Measurements from ENCODE around the gene NBEA.

NBEA gene

DNA sequence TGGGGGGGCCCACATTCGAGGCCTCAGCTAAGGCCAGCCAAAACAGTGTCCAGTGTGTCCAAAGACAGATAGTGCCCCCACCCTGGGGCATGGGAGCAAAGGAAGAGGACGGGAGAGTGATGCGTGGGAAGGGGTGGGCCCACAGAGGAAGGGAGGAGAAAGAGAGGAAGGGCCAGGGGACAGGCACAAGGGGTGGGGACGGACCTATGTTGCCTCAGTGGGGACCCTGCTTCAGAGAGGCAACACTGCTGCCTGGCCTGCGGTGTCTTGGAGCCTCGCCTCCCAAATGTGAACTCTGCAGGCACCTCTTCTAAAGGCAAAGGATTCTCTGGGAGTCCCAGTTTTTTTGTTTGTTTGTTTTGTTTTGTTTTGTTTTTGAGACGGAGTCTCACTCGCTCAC lies 764.7 kb downstream of the NBEA start:
- Histone ChIP-seq H3K36me3 (ENCODE audit: control insufficient read depth, low read depth, low read length) (no peaks in the 10 kb centered on the region), H3K27ac (ENCODE audit: low read length) (no peak overlapping the region), H3K9ac (ENCODE audit: low read length) (no peak overlapping the region), H3K4me3 (ENCODE audit: low read length) (no peak overlapping the region), H3K27me3 (ENCODE audit: control insufficient read depth, insufficient read depth, low read length) (no peaks in the 10 kb centered on the region), H3K9me3 (ENCODE audit: control insufficient read depth, low read depth, low read length) (no peaks in the 10 kb centered on the region), H3K4me1 (ENCODE audit: control insufficient read depth, low read depth, low read length) (no peaks in the 10 kb centered on the region)

DNA sequence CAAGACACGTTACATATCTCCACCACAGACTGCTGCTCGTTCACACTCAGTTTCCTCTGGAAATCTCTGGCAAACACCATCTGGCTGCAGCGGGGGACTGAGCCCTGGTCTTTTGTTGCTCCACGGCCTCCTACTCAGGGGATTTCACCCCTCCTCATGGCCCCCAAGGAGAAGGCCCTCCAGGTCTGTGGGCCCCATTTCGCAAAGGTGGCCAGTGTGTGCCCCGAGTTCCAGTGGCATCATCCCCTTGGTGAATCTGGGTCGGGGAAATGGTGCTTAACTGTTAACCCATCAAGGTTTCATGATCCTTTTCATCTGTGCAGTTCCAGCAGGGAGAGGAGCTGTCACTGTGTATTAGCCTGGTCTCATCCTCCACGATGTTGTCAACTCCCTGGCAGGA lies 769.8 kb downstream of the NBEA start:
- H3K9me3 ChIP-seq (ENCODE audit: control insufficient read depth, low read depth, low read length): no peaks in the 10 kb centered on the region
- H3K4me3 ChIP-seq (ENCODE audit: low read length): no peak overlapping the region
- no peak overlapping the region for H3K9ac ChIP-seq (ENCODE audit: low read length)
- H3K27me3 ChIP-seq (ENCODE audit: control insufficient read depth, insufficient read depth, low read length): no peaks in the 10 kb centered on the region
- peaks cover 7% of the 10 kb centered on the region for H3K4me1 ChIP-seq (ENCODE audit: control insufficient read depth, low read depth, low read length)
- H3K27ac ChIP-seq (ENCODE audit: low read length): no peak overlapping the region
- H3K36me3 ChIP-seq (ENCODE audit: control insufficient read depth, low read depth, low read length): no peaks in the 10 kb centered on the region

DNA sequence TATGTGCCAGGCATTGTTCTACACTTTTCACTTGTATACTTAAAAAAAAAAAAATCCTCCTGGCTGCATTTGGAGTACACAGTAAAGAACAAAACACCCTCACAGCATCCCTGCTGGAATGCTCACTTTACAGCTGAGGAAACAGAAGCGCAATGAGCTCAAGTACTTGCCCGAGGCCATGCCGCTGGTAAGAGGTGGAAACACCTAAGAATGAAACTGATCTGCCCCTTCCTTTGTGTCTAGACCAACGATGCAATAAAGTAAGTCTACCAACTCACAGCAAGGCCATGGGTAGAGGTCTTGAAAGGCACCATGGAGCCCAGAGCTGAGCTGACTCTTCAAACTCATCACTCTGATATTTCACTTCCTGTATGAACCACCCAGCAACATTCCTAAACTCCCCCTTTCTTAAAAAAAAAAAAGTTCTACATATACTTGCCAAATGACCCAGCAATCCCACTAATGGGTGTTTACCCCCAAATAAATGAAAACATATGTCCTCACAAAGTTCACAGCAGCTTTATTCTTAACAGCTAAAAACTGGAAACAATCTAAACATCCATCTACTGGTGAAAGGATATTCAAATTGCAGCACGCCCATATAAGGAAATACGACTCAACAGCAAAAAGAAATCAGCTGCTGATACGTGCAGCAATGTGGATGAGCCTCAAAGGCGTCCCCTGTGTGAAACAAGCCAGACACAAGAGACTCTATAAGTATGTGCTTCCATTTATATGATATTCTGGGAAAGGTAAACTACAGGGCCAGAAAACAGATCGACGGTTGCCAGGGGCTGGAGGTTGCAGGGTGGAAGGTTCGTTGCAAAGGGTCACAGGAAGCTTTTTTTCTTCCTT lies 771.1 kb downstream of the NBEA start:
- Histone ChIP-seq H3K9ac (ENCODE audit: low read length) (no peak overlapping the region), H3K9me3 (ENCODE audit: control insufficient read depth, low read depth, low read length) (no peaks in the 10 kb centered on the region), H3K4me3 (ENCODE audit: low read length) (no peak overlapping the region), H3K27me3 (ENCODE audit: control insufficient read depth, insufficient read depth, low read length) (no peaks in the 10 kb centered on the region), H3K4me1 (ENCODE audit: control insufficient read depth, low read depth, low read length) (peaks cover 7% of the 10 kb centered on the region), H3K27ac (ENCODE audit: low read length) (no peak overlapping the region), H3K36me3 (ENCODE audit: control insufficient read depth, low read depth, low read length) (no peaks in the 10 kb centered on the region)

DNA sequence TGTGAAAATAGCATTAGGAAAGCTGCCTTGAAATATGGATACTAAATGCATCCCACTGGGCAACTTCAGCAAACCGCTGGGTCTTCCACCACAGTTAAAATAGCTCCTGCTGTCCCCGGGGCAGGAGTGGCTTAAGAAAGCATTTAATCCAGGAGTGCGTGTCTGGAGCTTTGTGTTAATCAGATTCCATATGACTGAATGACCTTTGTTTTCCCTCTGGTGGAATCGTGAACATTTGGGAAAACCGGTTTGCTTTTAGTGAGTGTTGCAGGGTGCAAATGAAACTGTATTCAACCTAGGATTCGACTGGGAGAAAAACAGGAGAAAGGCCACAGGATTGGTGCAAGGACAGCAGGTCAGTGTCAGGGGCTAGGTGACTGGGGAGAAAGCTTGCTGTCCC lies 772.1 kb downstream of the NBEA start:
- H3K9ac ChIP-seq (ENCODE audit: low read length): no peak overlapping the region
- no peak overlapping the region for H3K4me3 ChIP-seq (ENCODE audit: low read length)
- H3K36me3 ChIP-seq (ENCODE audit: control insufficient read depth, low read depth, low read length): no peaks in the 10 kb centered on the region
- H3K27ac ChIP-seq (ENCODE audit: low read length): no peak overlapping the region
- H3K4me1 ChIP-seq (ENCODE audit: control insufficient read depth, low read depth, low read length): peaks cover 7% of the 10 kb centered on the region
- no peaks in the 10 kb centered on the region for H3K9me3 ChIP-seq (ENCODE audit: control insufficient read depth, low read depth, low read length)
- no peaks in the 10 kb centered on the region for H3K27me3 ChIP-seq (ENCODE audit: control insufficient read depth, insufficient read depth, low read length)

DNA sequence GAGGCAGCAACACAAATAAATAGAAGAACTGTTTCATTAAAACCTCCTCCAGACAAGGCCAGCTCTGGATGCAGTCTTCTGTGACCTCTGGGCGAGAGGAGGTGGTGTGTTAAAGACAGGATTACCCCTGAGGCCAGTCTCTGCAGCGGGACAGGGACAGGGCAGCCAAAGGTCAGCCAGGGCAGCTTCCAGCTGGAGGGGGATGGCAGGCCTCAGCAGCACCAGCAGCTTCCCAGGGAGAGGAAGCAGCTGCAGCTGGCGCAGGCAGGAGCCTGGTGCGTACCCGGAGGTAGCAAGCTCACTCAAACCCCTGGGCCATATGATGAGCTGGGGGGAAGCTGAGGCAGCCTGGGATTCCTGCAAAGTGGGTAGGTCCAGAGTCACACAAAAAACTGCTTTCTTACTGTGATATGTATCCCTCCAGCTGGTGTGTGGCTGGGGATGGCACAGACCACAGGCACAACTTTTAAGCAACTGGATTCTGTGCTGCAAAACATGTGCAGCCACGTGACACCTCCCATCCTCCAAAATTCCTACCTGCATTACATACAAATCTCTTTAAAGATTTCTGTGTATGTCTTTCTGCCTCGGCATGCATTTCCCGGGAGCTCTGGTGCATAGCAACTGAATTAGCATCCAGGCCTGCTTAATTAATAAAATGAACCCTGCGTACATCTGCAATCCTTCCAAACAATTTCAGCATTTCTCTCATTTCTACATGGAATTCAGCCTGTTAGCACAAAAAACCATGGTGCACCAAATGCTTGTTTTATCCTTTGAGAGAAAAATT lies 772.7 kb downstream of the NBEA start:
- Histone ChIP-seq H3K4me1 (ENCODE audit: control insufficient read depth, low read depth, low read length) (peaks cover 7% of the 10 kb centered on the region), H3K36me3 (ENCODE audit: control insufficient read depth, low read depth, low read length) (no peaks in the 10 kb centered on the region), H3K4me3 (ENCODE audit: low read length) (no peak overlapping the region), H3K9me3 (ENCODE audit: control insufficient read depth, low read depth, low read length) (no peaks in the 10 kb centered on the region), H3K27ac (ENCODE audit: low read length) (no peak overlapping the region), H3K9ac (ENCODE audit: low read length) (no peak overlapping the region), H3K27me3 (ENCODE audit: control insufficient read depth, insufficient read depth, low read length) (no peaks in the 10 kb centered on the region)

DNA sequence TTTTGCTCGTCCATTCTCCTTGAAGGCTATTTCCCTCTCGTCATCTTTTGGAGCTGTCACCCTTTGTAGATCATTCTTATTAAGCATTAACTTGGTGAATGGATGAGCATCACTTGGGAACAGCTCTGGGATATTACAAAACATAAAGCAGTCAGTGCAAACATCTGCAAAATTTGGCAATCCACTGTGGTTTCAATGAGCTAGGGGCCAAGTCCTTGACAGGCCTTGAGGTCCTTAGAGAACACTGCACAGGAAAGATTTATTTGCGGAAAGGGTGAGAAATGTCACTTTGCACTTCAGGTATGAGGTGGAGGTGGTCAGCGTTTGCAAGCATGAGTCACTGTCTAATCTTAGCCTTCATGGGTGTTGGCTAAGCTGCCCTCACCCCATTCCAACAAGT lies 774.1 kb downstream of the NBEA start:
- Histone ChIP-seq H3K9me3 (ENCODE audit: control insufficient read depth, low read depth, low read length) (no peaks in the 10 kb centered on the region), H3K27me3 (ENCODE audit: control insufficient read depth, insufficient read depth, low read length) (no peaks in the 10 kb centered on the region), H3K27ac (ENCODE audit: low read length) (no peak overlapping the region), H3K9ac (ENCODE audit: low read length) (no peak overlapping the region), H3K4me3 (ENCODE audit: low read length) (no peak overlapping the region), H3K4me1 (ENCODE audit: control insufficient read depth, low read depth, low read length) (peaks cover 7% of the 10 kb centered on the region), H3K36me3 (ENCODE audit: control insufficient read depth, low read depth, low read length) (no peaks in the 10 kb centered on the region)

DNA sequence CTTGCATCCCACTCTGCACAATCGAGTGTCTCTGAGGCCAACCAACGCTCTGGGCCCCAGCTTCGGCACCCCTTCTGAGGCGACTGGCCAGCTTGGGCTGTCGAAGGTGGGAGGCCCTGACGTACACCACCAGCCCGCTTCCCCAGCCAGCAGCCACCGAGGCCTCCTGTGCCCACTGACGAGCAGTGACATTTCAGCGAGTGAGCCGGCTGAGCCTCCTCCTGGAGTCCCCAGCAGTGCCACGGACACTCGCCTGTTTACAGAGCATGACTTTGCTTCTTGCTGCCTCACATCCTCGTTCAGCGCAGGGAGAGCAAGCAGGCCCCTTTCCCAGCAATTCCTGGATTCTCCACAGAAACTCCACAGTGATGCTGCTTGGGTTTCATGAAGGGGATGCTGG lies 774.7 kb downstream of the NBEA start:
- Histone ChIP-seq H3K27me3 (ENCODE audit: control insufficient read depth, insufficient read depth, low read length) (no peaks in the 10 kb centered on the region), H3K4me1 (ENCODE audit: control insufficient read depth, low read depth, low read length) (peaks cover 7% of the 10 kb centered on the region), H3K4me3 (ENCODE audit: low read length) (no peak overlapping the region), H3K9ac (ENCODE audit: low read length) (no peak overlapping the region), H3K36me3 (ENCODE audit: control insufficient read depth, low read depth, low read length) (no peaks in the 10 kb centered on the region), H3K27ac (ENCODE audit: low read length) (no peak overlapping the region), H3K9me3 (ENCODE audit: control insufficient read depth, low read depth, low read length) (no peaks in the 10 kb centered on the region)

DNA sequence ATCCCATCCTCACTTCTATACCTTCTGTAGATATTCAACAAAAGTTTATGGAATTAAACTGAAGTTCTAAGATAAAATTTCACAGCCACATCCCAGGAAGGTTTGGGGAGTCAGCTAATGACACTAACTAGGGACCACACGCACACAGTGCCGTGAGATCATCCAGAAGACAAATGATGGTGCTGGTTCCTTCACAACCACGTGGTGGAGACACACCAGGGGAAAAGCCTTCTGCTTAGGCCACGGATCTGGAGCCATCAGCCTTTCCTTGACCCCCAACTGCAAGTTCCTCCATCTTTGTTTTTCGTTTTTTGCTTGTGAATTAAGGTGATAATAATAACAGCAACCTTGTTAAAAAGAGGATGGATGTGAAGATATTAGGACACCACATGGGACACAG lies 776.0 kb downstream of the NBEA start:
- Histone ChIP-seq H3K4me1 (ENCODE audit: control insufficient read depth, low read depth, low read length) (peaks cover 5% of the 10 kb centered on the region), H3K27ac (ENCODE audit: low read length) (no peak overlapping the region), H3K9ac (ENCODE audit: low read length) (no peak overlapping the region), H3K36me3 (ENCODE audit: control insufficient read depth, low read depth, low read length) (no peaks in the 10 kb centered on the region), H3K4me3 (ENCODE audit: low read length) (no peak overlapping the region), H3K27me3 (ENCODE audit: control insufficient read depth, insufficient read depth, low read length) (no peaks in the 10 kb centered on the region), H3K9me3 (ENCODE audit: control insufficient read depth, low read depth, low read length) (no peaks in the 10 kb centered on the region)

DNA sequence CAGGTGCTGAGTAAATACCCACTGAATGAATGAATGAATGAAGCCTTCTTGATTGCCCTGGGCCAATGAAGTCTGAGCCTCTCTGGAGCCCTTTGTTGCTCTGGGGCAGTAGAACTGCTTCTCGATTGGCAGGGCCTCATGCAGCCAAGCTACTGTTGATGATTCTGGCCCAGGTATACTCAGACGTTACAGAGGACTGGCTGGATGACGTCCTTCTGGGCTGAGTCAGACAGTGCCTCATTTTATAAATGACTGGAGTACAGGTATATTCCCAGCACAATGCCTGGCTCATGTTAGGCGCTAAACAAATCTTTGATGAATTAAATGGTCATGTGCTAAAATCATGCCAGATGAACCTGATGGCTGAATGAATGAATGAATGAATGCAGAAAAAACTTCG lies 778.2 kb downstream of the NBEA start:
- no peaks in the 10 kb centered on the region for H3K36me3 ChIP-seq (ENCODE audit: control insufficient read depth, low read depth, low read length)
- no peak overlapping the region for H3K4me3 ChIP-seq (ENCODE audit: low read length)
- H3K27ac ChIP-seq (ENCODE audit: low read length): no peak overlapping the region
- H3K4me1 ChIP-seq (ENCODE audit: control insufficient read depth, low read depth, low read length): no peaks in the 10 kb centered on the region
- H3K9ac ChIP-seq (ENCODE audit: low read length): no peak overlapping the region
- no peaks in the 10 kb centered on the region for H3K9me3 ChIP-seq (ENCODE audit: control insufficient read depth, low read depth, low read length)
- H3K27me3 ChIP-seq (ENCODE audit: control insufficient read depth, insufficient read depth, low read length): no peaks in the 10 kb centered on the region

DNA sequence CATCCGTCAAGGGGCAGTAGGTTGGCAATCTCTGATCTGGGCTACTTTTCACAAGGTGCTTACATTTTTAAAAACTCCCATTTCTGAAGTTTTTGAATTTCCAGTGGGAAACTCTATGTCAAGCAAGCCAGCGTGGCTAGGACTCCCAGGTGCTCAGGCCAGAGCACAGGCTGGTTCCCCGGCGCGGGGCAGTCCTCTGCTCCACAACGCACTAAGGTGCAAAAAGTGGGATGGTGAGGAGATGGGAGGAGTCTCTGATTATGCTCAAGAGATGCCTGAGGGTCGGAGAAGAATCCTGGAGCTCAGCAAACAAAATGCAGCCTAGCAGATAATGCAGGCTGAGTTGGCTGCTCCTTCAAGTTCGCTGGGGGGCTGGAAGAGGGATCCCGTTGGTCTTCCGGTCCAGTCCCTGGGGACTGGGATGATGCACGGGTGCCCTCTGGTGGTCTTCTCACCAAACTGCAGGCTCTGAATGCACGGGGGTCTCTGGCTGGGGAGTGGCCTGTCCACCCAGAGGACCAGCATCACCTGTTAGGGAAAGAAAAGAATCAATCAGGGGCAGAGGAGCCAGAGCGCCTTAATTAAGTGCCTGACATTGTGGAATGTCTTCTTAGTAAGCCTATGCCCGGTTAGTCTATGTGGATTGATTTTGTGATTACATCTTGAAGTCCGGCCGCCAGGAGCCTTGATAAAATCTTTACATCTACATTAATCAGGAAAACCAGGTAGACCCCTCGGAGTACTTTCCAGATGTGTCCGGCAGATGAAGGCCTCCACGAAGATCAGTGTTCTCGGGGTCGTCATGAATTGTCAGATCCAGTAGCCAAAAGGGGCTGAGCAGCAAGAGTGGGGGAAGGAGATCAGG lies 778.9 kb downstream of the NBEA start:
- H3K9me3 ChIP-seq (ENCODE audit: control insufficient read depth, low read depth, low read length): no peaks in the 10 kb centered on the region
- H3K4me3 ChIP-seq (ENCODE audit: low read length): no peak overlapping the region
- no peak overlapping the region for H3K9ac ChIP-seq (ENCODE audit: low read length)
- no peaks in the 10 kb centered on the region for H3K36me3 ChIP-seq (ENCODE audit: control insufficient read depth, low read depth, low read length)
- H3K27ac ChIP-seq (ENCODE audit: low read length): no peak overlapping the region
- no peaks in the 10 kb centered on the region for H3K4me1 ChIP-seq (ENCODE audit: control insufficient read depth, low read depth, low read length)
- H3K27me3 ChIP-seq (ENCODE audit: control insufficient read depth, insufficient read depth, low read length): no peaks in the 10 kb centered on the region

All from iPS-18a (cell line).